A673 (cell line): Measurements from ENCODE around the gene GULP1. TPM values are rescaled to one million over a fixed set of nuclear protein-coding genes. Genes with fewer than 3 reads are reported as not detected.
"Not testable (repeated sequence)": the region's sequence is repeated elsewhere in the genome, so short reads cannot be mapped to it uniquely, and the experiment has no call there.

Experiments used
- BruUV-seq: library from RNA; stranded (reverse); fragments of 400-500 nt; replicated peaks from 2 replicates; lab custom pipeline; 2021; lab: Mats Ljungman, UMichigan
- CTCF ChIA-PET: fragments of 300-600 bp; sonication (Branson Sonifier 250); formaldehyde crosslinking; loops from one replicate; lab custom pipeline; 2022; ENCODE audit warnings: antibody characterized with exemption; lab: Charles Lee
- POLR2A ChIA-PET: fragments of 300-600 bp; sonication (Branson Sonifier 250); formaldehyde crosslinking; loops from one replicate; lab custom pipeline; 2022; ENCODE audit warnings: antibody characterized with exemption; ENCODE audit not compliant: low non-redundant PET; lab: Charles Lee
- DNase-seq: peaks from one replicate; pipeline ENCODE4 v3.0.0-alpha.2; 2015; ENCODE audit warnings: low spot score
- H3K27ac ChIP-seq: fragments of 200-600 bp; sonication (generic); 2 replicates; pipeline ENCODE4 v1.5.1; 2016; ENCODE audit warnings: mixed run types, low read depth, mild to moderate bottlenecking, mixed read lengths, antibody characterized with exemption, low read length; ENCODE audit not compliant: poor library complexity, severe bottlenecking
- H3K27me3 ChIP-seq: fragments of 200-600 bp; sonication (generic); replicated peaks from 2 replicates; pipeline ENCODE4 v1.6.1; 2017; ENCODE audit warnings: mixed run types, low read depth, mild to moderate bottlenecking, mixed read lengths, antibody characterized with exemption, low read length; ENCODE audit not compliant: insufficient read depth, poor library complexity
- H3K36me3 ChIP-seq: fragments of 200-600 bp; sonication (generic); 2 replicates; pipeline ENCODE4 v1.6.1; 2016; ENCODE audit warnings: mixed run types, mild to moderate bottlenecking, mixed read lengths, antibody characterized with exemption, low read length; ENCODE audit not compliant: insufficient read depth, poor library complexity, severe bottlenecking
- H3K4me1 ChIP-seq: fragments of 200-600 bp; sonication (generic); 2 replicates; pipeline ENCODE4 v1.6.1; 2017; ENCODE audit warnings: mixed run types, mild to moderate bottlenecking, mixed read lengths, antibody characterized with exemption, low read length; ENCODE audit not compliant: insufficient read depth, poor library complexity, severe bottlenecking
- H3K4me3 ChIP-seq: fragments of 200-600 bp; sonication (generic); 2 replicates; pipeline ENCODE4 v1.5.1; 2016; ENCODE audit warnings: low read depth, mixed run types, mild to moderate bottlenecking, mixed read lengths, low read length; ENCODE audit not compliant: poor library complexity, severe bottlenecking
- H3K9me3 ChIP-seq: fragments of 200-600 bp; sonication (generic); 2 replicates; pipeline ENCODE4 v1.6.1; 2016; ENCODE audit warnings: mixed run types, low read depth, mild to moderate bottlenecking, mixed read lengths, antibody characterized with exemption, low read length; ENCODE audit not compliant: poor library complexity, severe bottlenecking
- EZH2 ChIP-seq: fragments of 200-600 bp; sonication (generic); IDR thresholded peaks from 2 replicates; pipeline ENCODE4 v1.6.1; 2017; ENCODE audit warnings: borderline replicate concordance, low read depth, mild to moderate bottlenecking, mixed read lengths, antibody characterized with exemption, low read length; ENCODE audit not compliant: poor library complexity, severe bottlenecking
- intact Hi-C: fragments of 100-400 bp; cut with micrococcal nuclease; formaldehyde crosslinking; loops from one replicate; pipeline ENCODE4 v1.10.0; 2022; ENCODE audit not compliant: unreplicated experiment
- total RNA-seq: library from RNA; stranded (reverse); gene quantifications from 2 replicates; pipeline ENCODE4 v1.2.3, GENCODE V29; 2021
- TF ChIP-seq, protein P1 (sequence below): fragments of 300-800, 200-600 bp; sonication (generic); conservative IDR thresholded peaks from 2 replicates; pipeline ENCODE4 v1.5.1; 2017; ENCODE audit warnings: low read depth, mild to moderate bottlenecking, antibody characterized with exemption, low read length, moderate library complexity, mixed read lengths

GULP1 gene
- total RNA-seq, 1 experiment from 2014 or later, result 7.2 TPM

DNA sequence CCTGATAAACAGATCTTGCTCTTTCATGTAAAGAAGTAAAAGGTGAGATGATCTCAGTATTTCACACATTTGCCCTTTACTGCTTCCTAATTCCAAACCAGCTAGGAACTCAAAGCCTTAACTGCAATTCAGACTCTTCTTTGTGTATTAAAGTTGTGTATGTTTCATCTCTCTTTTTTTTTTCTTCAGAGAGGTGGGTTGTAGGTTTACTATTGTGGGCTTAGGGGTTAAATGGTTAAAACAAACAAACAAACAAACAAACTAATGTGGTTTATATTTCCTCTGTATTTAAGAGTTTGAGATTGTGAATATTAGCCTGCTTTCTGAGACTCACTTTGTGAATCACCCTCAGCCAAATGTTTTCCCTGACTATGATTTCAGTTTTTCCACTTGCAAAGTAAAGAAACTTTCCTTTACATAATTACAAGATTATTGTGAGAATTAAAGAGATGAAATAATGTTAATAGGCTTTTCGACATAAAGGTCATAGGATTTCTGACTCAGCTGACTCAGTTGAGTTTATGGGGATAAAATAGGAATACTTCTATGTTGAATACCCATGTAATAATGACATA lies 2.8 kb downstream of the GULP1 start:
- intact Hi-C loops, result loop anchor here (5.0 kb wide), 1 partner anchor 218 kb away; no protein-coding TSS in a partner anchor
- Histone ChIP-seq H3K9me3 (no peaks in the 10 kb centered on the region), H3K36me3 (no peaks in the 10 kb centered on the region), H3K27me3 (no peaks in the 10 kb centered on the region), H3K4me1 (peaks cover 9% of the 10 kb centered on the region), H3K4me3 (peak overlapping the region; percentile 66), H3K27ac (no peak overlapping the region)
- no TSS peak for BruUV-seq
- TF ChIP-seq EZH2, result no peak
- TF ChIP-seq, protein P1, sequence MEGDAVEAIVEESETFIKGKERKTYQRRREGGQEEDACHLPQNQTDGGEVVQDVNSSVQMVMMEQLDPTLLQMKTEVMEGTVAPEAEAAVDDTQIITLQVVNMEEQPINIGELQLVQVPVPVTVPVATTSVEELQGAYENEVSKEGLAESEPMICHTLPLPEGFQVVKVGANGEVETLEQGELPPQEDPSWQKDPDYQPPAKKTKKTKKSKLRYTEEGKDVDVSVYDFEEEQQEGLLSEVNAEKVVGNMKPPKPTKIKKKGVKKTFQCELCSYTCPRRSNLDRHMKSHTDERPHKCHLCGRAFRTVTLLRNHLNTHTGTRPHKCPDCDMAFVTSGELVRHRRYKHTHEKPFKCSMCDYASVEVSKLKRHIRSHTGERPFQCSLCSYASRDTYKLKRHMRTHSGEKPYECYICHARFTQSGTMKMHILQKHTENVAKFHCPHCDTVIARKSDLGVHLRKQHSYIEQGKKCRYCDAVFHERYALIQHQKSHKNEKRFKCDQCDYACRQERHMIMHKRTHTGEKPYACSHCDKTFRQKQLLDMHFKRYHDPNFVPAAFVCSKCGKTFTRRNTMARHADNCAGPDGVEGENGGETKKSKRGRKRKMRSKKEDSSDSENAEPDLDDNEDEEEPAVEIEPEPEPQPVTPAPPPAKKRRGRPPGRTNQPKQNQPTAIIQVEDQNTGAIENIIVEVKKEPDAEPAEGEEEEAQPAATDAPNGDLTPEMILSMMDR, result no peak
- POLR2A ChIA-PET, result no interaction called here
- DNase-seq, result no peak
- CTCF ChIA-PET, result no interaction called here

DNA sequence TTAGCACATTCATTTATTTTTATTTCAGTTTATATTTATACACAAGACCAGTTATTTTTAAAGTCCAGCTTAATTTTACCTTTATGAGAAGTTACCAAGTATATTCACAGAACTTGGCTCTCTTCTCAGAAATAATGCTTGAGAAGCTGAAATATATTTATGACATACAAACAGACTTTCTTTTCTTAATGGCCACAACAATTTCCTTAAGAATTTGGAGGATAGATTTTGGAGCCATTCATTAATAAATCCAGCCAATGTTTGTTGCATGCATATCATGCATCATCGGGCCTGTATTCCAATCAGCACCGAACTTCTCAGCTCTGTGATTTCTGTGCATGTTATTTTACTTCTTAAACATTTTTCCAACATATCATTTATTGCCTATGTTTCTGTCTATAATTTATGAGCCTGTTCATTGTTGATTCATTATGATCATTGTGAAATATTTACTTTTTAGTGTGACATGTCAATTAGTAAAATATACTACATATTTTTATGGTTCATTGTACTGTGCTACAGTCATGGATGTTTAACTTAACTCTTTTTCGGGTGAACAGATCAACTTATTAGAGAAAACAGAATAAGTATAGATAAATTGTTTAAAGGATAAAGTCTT lies 3.5 kb downstream of the GULP1 start:
- Histone ChIP-seq H3K4me3 (no peak overlapping the region), H3K27me3 (no peaks in the 10 kb centered on the region), H3K9me3 (no peaks in the 10 kb centered on the region), H3K27ac (no peak overlapping the region), H3K4me1 (peaks cover 9% of the 10 kb centered on the region), H3K36me3 (no peaks in the 10 kb centered on the region)
- intact Hi-C loops, result no loop called here
- no peak for TF ChIP-seq EZH2
- TF ChIP-seq, protein P1, result no peak
- CTCF ChIA-PET, result no interaction called here
- no peak for DNase-seq
- no TSS peak for BruUV-seq
- POLR2A ChIA-PET, result no interaction called here

DNA sequence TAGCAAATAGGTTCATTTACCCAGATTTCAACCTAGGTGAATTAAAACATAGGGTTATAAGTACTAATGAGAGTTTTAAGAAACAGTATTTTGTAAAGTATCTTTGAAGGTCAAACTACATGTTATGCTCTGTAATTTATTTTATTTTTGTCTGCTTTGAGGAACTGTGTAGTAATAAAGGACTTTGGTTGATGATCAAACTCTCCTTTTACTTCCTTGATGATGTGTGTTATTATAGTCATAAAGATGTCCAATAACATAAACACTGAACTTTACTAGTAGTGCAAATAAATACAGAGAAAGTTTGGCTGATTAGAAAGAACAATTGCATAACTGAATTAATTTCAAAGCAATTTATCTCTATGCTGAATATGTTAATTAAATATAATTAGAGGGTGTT lies 6.3 kb downstream of the GULP1 start:
- ChIA-PET CTCF (no interaction called here), POLR2A (no interaction called here)
- Histone ChIP-seq H3K9me3 (no peaks in the 10 kb centered on the region), H3K27ac (no peak overlapping the region), H3K27me3 (no peaks in the 10 kb centered on the region), H3K36me3 (no peaks in the 10 kb centered on the region), H3K4me3 (no peak overlapping the region), H3K4me1 (peaks cover 9% of the 10 kb centered on the region)
- no TSS peak for BruUV-seq
- TF ChIP-seq EZH2, result no peak
- TF ChIP-seq, protein P1, result no peak
- intact Hi-C loops, result no loop called here
- DNase-seq, result no peak

DNA sequence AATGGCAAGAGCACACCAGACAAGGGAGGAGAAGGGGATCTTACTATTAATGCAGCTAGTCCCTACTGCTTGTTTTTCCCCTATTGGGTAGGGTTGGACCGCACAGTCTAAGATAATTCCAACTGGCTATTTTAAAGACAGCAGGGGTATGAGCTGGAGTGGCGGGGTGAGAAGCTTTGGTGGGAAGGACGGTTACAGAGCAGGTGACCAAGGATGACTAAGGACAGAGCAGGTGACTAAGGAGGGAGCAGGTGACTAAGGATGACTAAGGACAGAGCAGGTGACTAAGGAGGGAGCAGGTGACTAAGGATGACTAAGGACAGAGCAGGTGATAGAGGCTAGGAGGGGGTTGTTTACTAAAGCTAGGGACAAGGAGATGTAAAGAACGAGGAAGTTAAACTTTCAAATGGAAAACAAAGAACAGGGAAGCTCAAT lies 7.3 kb downstream of the GULP1 start:
- BruUV-seq, H3K4me1 ChIP-seq, intact Hi-C loops, DNase-seq, CTCF ChIA-PET, H3K27ac ChIP-seq, POLR2A ChIA-PET, H3K9me3 ChIP-seq, H3K36me3 ChIP-seq, H3K4me3 ChIP-seq, H3K27me3 ChIP-seq: not testable (repeated sequence)
